NK-92 (cell line): Measurements from ENCODE around the gene CBFA2T3.

Experiments used
- DNase-seq: peaks from one replicate; lab custom pipeline; 2025; ENCODE audit not compliant: unreplicated experiment; lab: John Stamatoyannopoulos, UW

Gene CBFA2T3

GRCh38 chr16:88964636-88965035, 12.4 kb downstream of the CBFA2T3 start:
- no peak for DNase-seq

GRCh38 chr16:88963583-88963982, 13.4 kb downstream of the CBFA2T3 start:
- DNase-seq, result no peak

GRCh38 chr16:88962478-88963152, 14.4 kb downstream of the CBFA2T3 start:
- DNase-seq, result no peak

GRCh38 chr16:88961011-88961410, 16.0 kb downstream of the CBFA2T3 start:
- no peak for DNase-seq

- no peak for DNase-seq
Measured at GRCh38 chr16:88960516-88960915, 16.5 kb downstream of the CBFA2T3 start.

GRCh38 chr16:88959022-88959421, 18.0 kb downstream of the CBFA2T3 start:
- no peak for DNase-seq

GRCh38 chr16:88957887-88958577, 19.0 kb downstream of the CBFA2T3 start:
- no peak for DNase-seq

GRCh38 chr16:88957433-88957767, 19.6 kb downstream of the CBFA2T3 start:
- DNase-seq, result no peak

- no peak for DNase-seq
Measured at GRCh38 chr16:88956546-88957432, 20.2 kb downstream of the CBFA2T3 start.

GRCh38 chr16:88955906-88956305, 21.1 kb downstream of the CBFA2T3 start:
- DNase-seq, result no peak

- no peak for DNase-seq
Measured at GRCh38 chr16:88953003-88953690, 23.9 kb downstream of the CBFA2T3 start.

- DNase-seq, result no peak
Measured at GRCh38 chr16:88951989-88952388, 25.0 kb downstream of the CBFA2T3 start.

- DNase-seq, result no peak
Measured at GRCh38 chr16:88951501-88951900, 25.5 kb downstream of the CBFA2T3 start.

GRCh38 chr16:88948781-88949490, 28.1 kb downstream of the CBFA2T3 start:
- no peak for DNase-seq

GRCh38 chr16:88945473-88945872, 31.5 kb downstream of the CBFA2T3 start:
- DNase-seq, result no peak

- DNase-seq, result no peak
Measured at GRCh38 chr16:88943741-88944140, 33.3 kb downstream of the CBFA2T3 start.

GRCh38 chr16:88943131-88943664, 33.8 kb downstream of the CBFA2T3 start:
- DNase-seq, result no peak

- no peak for DNase-seq
Measured at GRCh38 chr16:88941913-88942909, 34.8 kb downstream of the CBFA2T3 start.
